Measurements from ENCODE around the gene PRKAR1A. TPM values are rescaled to one million over a fixed set of nuclear protein-coding genes. Genes with fewer than 3 reads are reported as not detected.
"Not testable (repeated sequence)": the region's sequence is repeated elsewhere in the genome, so short reads cannot be mapped to it uniquely, and the experiment has no call there.

Gene PRKAR1A
- 233 and 262 TPM in 2 replicates for total RNA-seq (2014; rRNA removed)
- polyA plus RNA-seq (2012): 97.2 TPM

GRCh38 chr17:68512247-68512959 is at the start of gene PRKAR1A:
Gene PRKAR1A (plus strand): TSS chr17:68512430. CDS start chr17:68515400, 2,970 bp downstream.
- peak; percentile 88 for DNase-seq (ENCODE audit: low read depth)

- DNase-seq (ENCODE audit: low read depth): no peak
Measured at GRCh38 chr17:68463211-68464019, 48.8 kb upstream of the PRKAR1A start.

DNA sequence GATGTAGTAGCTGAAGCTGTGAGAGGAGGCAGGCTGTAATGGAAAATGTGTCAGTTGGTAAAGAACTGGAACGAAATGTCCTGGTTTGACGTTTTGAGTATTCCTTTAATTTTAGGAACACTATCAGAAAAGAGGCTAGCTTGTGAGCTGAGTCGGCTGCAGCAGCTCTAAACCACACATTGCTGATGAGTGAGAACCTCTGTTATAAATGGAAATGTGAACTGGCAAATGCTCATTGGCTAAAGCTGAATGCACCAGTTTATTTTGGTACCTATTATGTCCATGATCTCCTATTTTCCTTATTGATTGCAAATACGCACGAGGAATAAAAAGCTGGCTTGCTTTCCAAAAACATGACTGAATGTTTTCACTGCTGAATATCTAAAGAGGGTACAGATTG is 43.9 kb upstream of the PRKAR1A start:
- DNase-seq (ENCODE audit: low read depth): peak; percentile 35

DNA sequence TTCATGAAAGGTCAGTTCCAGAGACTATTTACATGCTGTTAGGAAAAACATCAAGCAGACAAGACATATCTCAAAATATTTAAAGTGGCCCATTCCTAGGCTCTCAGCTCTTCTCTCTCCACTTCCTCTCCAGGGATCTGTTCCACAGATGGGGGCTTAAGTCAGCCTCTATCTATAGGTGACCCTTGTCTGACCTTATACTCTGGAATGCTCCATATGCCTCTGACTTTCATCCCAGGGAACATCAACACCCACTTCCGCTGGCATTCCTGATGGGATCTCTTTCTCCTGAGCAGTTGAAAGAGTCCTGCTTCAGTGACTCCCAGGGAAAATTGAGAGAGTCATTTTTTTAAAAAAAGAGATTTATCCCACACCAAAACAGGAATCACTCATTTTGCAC is 43.4 kb upstream of the PRKAR1A start:
- peak; percentile 45 for DNase-seq (ENCODE audit: low read depth)

- no peak for DNase-seq (ENCODE audit: low read depth)
Measured at GRCh38 chr17:68470961-68471360, 41.3 kb upstream of the PRKAR1A start.

- DNase-seq (ENCODE audit: low read depth): no peak
Measured at GRCh38 chr17:68480885-68481284, 31.3 kb upstream of the PRKAR1A start.

GRCh38 chr17:68482576-68483041 is 29.6 kb upstream of the PRKAR1A start:
- DNase-seq (ENCODE audit: low read depth): no peak

GRCh38 chr17:68484458-68484857 is 27.8 kb upstream of the PRKAR1A start:
- DNase-seq (ENCODE audit: low read depth): no peak

- DNase-seq (ENCODE audit: low read depth): no peak
Measured at GRCh38 chr17:68489919-68490318, 22.3 kb upstream of the PRKAR1A start.

- no peak for DNase-seq (ENCODE audit: low read depth)
Measured at GRCh38 chr17:68491381-68492231, 20.6 kb upstream of the PRKAR1A start.

DNA sequence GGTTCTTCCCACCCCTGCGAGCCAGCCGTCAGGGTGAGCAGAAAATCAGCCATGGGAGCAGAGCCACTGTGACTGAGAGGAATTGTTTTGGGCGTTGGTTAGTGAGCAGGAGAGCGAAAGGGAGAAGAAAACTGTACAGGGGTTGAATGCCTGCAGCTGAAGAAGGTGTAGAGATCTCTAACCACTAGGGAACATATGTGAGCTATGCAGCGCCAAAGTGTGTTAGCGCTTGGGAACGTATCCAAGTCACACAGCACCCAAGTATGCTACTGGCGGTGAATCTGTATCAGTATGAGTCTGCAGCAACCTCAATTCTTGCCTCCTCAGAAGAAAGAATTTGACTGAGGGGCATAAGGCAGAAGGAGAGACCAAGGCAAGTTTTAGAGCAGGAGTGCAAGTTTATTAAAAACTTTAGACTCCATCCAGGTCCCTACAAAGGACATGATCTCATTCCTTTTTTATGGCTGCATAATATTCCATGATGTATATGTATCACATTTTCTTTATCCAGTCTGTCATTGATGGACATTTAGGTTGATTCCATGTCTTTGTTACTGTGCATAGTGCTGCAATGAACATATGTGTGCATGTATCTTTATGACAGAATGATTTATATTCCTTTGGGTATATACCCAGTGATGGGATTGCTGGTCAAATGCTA is 19.7 kb upstream of the PRKAR1A start:
- DNase-seq (ENCODE audit: low read depth): not testable (repeated sequence)

DNA sequence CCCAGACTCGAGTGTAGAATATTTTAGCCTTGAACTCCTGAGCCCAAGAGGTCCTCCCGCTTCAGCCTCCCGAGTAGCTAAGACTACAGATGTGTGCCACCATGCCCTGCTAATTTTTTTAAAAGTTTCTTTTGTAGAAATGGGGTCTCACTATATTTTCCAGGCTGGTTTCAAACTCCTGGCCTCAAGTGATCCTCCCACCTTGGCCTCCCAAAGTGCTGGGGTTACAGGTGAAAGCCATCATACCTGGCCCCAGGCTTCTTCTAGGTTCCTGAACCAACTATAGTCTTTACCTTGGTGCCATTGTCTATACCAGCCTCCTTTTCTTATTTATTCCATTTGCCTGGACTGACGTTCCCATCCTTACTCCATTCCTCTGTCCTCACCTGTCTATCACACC is 17.1 kb upstream of the PRKAR1A start:
- DNase-seq (ENCODE audit: low read depth): no peak

- no peak for DNase-seq (ENCODE audit: low read depth)
Measured at GRCh38 chr17:68497885-68498319, 14.3 kb upstream of the PRKAR1A start.

DNA sequence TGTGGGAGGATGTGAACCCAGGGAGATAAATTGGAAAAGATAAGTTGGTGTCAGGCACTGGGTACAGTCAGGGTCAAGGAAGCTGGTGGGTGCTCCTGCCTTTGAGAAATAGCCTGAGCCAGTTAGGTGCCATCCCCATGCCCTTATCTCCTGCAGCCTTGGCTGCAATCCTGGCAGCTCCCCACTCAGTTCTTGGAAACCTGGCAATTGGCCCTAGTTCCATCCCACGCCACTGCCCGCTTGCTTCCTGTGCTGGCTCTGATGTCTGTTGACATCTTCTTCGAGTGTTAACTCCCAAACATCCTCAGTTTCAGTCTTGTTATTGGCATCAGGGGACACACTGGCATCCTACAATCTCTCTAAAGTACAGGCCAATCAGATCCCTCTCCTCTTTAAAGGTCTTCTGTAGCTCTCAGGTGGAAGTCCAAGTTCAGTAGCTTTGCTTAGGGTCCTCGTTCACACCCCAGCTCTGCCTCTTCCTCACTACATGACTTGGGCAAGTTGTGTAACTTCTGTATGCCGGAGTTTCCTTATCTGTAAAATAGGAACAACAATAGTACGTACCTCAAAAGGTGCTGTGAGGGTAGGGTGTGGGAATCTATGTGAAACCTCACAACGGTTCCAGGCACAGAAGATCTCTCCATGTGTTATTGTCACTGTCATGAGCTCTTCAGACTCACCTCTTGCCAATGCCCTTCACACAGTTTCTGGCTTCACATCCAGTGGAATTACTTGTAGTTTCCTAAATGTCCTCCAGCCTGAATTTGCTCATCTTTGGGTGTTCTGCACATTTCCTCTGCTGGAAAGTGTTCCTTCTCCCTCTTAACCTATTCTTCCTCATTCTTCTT is 13.5 kb upstream of the PRKAR1A start:
- no peak for DNase-seq (ENCODE audit: low read depth)

DNA sequence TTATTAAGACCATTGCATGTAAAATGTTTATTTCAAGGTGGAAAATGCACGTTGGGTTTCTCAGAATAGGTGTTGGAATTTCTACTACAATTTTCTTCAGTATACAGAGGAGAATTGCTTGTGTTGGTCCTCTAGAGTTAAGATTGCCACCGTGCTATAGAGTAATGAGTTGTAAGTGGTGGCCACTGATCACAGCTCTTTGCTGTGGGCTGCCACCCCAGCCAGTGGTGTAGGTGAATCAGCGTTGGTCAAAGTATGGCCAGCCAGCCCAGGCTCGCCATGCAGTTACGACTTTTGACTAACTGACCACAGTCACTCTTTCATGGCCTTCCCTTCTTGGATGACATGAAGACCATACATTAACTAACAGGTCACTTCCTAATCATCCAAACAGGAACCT is 12.6 kb upstream of the PRKAR1A start:
- DNase-seq (ENCODE audit: low read depth): no peak

DNA sequence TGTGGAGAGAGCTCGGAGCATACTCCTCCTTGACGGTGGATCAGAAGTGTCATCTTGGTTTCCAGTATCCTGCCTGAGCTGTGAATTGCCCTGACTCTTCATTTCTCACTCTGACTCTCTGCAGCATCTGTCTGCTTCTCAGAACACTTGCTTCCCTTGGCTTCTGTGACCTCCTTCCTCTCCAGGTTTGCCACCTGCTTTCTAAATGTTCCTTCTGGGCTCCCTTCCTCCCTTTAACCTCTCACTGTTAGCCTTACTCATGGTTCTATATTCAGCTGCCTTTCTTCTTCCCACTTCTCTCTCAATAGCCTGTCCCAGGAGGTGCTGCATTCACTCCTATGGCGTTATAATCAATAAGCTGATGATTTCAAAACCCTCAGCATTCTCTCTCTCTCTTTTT is 11.2 kb upstream of the PRKAR1A start:
- DNase-seq (ENCODE audit: low read depth): no peak

DNA sequence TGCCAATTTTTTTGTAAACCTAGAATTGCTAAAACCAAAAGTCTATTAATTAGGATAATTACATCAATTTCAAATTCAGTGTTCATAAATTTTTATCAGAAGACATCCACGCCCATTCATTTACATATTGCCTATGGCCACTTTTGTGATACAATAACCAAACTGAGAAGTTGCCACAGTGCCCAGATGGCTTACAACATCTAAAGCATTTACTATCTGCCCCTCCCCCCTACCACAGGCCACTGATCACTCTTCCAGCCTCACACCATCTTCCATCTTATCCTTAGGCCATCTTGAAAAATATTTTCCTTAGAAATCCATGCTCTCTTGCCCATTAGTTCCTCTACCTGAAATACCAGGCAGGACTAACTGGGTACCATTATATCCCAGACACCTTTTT is 6.3 kb upstream of the PRKAR1A start:
- no peak for DNase-seq (ENCODE audit: low read depth)

DNA sequence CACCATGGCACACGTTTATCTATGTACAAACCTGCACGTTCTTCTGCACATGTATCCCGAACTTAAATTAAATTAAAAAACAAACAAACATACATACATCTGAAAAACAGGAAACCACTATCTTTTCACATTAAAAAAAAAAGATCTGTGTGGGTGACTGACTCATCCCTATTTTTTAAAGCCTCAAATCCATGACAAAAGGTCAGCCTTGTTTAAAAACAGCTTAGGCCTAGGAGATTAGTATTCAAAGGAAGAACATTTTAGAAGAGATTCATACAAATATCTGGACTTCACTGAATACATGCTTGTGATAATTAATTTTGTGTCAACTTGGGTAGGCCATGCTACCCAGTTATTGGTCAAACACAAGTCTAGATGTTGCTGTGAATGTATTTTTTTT is 4.7 kb upstream of the PRKAR1A start:
- DNase-seq (ENCODE audit: low read depth): peak; percentile 32

DNA sequence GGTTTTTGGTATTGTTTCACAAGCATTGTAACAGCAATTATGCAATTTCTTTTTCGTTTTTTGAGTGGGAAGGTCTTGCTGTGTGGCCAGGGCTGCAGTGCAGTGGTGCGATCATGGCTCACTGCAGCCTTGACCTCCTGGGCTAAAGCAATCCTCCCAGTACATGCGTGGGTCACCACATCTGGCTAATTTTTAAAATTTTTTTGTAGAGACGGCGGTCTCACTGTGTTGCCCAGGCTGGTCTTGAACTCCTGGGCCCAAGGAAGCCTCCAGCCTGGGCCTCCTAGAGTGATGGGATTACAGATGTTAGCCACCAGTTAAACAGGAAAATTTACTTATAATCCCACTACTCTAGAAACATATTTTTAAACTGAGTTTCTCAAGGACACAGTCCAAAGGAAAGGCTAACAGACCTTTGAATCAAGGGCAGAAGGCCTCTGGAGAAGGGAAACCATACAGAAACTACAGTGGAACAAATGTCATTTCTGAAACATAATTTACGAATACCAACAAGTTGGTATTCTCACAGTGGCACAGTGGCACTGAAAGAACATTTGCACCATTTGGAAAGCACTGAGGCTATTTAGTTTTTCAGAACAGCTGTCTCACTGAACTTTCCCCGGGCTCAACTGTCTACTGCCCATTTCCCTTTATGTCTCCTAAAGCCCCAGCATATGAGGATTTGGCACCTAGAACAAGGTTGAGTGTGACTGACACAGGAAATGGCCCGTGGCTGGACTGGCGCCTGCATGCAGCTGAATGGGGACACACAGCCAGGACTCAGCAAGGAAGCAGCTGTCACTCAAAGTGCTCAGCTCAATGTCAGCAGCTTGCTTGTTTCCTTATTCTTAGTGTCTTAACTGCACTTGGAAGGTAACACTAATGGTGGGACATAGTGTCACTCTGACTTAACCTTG is 2.8 kb upstream of the PRKAR1A start:
- DNase-seq (ENCODE audit: low read depth): peak; percentile 27

All from LHCN-M2 (cell line).